ENCODE data around the gene TMA7B.

DNA sequence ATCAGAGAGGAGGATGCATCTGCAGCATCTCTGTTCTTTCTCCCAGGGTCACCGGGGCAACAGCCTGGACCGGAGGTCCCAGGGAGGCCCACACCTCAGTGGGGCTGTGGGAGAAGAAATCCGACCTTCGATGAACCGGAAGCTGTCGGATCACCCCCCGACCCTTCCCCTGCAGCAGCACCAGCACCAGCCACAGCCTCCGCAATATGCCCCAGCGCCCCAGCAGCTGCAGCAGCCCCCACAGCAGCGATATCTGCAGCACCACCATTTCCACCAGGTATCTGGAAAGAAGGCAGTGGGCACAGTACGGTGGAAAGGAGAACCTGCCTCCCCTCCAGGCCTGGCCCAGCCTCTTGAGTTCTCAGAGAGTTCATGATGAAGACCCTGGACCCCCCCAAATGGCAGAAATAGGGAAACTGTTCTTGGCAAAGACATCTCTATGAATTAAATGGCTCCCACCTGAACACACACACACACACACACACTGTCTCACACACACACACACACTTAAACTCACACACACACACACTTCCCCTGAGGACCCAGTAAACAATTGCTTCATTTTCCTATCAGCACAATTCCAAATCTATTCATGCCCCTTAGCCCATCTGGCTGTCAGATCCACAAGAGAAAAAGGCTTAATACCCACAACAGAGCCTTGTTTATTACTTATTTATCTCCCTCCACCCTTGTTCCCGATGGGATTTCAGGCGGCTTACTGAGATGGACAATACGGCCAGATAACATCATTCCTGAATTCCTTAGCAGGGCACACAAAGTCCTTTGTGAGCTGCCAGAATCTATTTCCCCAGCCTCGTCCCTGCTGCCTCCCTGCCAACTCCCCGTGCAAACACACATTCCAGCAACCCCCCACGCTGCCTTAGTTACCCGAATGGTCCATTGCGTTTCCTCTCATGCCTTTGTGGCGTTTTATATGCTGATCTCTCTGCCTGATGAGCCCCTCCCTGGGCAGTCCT, 8.1 kb downstream of the TMA7B start:
- TF ChIP-seq POLR2A (IDR thresholded peaks at IDR 0.05) (no peak), EP300 (IDR thresholded peaks at IDR 0.05) (no peak)

All from gastroesophageal sphincter (tissue), 2 donors.